ENCODE data around the gene PTPN22.

DNA sequence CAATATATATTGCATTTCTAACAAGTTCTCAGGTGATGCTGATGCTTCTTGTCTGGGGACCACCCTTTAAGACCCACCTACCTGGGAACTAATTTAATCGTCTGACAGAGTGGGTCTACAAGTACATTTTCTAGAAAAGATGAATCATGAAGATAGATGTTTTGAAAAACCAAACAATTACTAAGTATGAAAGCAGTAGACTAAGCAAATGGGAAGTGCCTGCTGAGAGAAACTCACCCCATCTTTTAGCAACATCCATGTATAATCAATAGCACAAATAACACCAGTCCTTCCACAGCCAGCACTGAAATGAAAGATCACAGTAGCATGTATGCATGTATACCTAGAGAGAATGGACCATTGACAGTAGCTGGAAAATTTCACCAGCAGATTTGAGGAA, 17.3 kb downstream of the PTPN22 start:
- TF ChIP-seq, protein P1, sequence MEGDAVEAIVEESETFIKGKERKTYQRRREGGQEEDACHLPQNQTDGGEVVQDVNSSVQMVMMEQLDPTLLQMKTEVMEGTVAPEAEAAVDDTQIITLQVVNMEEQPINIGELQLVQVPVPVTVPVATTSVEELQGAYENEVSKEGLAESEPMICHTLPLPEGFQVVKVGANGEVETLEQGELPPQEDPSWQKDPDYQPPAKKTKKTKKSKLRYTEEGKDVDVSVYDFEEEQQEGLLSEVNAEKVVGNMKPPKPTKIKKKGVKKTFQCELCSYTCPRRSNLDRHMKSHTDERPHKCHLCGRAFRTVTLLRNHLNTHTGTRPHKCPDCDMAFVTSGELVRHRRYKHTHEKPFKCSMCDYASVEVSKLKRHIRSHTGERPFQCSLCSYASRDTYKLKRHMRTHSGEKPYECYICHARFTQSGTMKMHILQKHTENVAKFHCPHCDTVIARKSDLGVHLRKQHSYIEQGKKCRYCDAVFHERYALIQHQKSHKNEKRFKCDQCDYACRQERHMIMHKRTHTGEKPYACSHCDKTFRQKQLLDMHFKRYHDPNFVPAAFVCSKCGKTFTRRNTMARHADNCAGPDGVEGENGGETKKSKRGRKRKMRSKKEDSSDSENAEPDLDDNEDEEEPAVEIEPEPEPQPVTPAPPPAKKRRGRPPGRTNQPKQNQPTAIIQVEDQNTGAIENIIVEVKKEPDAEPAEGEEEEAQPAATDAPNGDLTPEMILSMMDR (IDR thresholded peaks at IDR 0.05) = no peak
- TF ChIP-seq POLR2A (IDR thresholded peaks at IDR 0.05) = no peak
